ENCODE measurements around the gene VASN.
"Not testable (repeated sequence)": the region's sequence is repeated elsewhere in the genome, so short reads cannot be mapped to it uniquely, and the experiment has no call there.

Gene VASN

DNA sequence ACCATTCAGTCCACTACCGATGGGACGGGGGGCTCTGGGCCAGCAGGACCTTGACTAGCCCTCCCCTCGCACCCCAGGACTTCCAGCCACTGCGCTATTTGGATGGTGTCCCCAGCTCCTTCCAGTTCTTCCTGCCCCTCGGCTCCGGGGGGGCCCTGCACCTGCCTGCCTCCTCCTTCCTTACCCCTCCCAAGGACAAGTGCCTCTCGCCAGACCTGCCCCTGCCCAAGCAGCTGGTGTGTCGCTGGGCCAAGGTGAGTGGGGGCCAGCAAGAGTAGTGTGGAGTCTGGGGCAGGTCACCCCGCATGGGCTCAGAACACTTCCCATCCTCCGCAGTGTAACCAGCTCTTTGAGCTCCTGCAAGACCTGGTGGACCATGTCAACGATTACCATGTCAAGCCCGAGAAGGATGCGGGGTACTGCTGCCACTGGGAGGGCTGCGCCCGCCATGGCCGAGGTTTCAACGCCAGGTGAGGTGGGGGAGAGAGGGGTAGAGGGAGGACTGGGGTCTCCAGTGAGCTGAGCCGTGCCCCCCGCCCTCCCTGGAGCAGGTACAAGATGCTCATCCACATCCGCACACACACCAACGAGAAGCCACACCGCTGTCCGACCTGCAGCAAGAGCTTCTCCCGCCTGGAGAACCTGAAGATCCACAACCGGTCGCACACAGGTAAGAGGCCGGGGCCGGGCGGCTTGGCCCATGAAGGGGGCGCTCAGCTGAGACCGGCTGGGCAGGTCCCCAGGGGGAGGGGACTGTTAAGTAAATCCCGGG, 36.7 kb upstream of the VASN start:
- no peak for DNase-seq
- in situ Hi-C loops (cut with HindIII; ENCODE audit: low pct_ligation_motif_present, low pct_unique_long_range_greater_than_20kb, low sequenced_read_pairs), result no loop called here

DNA sequence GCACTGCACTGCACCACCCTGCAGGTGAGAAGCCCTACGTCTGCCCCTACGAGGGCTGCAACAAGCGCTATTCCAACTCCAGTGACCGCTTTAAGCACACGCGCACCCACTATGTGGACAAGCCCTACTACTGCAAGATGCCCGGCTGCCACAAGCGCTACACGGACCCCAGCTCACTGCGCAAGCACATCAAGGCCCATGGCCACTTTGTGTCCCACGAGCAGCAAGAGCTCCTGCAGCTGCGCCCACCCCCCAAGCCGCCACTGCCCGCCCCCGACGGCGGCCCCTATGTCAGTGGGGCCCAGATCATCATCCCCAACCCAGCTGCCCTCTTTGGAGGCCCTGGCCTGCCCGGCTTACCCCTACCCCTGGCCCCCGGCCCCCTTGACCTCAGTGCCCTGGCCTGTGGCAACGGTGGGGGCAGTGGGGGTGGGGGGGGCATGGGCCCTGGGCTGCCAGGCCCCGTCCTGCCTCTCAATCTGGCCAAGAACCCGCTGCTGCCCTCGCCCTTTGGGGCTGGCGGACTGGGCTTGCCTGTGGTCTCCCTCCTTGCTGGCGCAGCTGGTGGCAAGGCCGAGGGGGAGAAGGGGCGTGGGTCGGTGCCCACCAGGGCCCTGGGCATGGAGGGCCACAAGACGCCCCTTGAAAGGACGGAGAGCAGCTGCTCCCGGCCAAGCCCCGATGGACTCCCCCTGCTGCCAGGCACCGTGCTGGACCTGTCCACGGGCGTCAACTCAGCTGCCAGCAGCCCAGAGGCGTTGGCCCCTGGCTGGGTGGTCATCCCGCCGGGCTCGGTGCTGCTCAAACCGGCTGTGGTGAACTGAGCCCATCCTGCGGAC, 34.7 kb upstream of the VASN start:
- no peak for DNase-seq
- in situ Hi-C loops (cut with HindIII; ENCODE audit: low pct_ligation_motif_present, low pct_unique_long_range_greater_than_20kb, low sequenced_read_pairs), result no loop called here

DNA sequence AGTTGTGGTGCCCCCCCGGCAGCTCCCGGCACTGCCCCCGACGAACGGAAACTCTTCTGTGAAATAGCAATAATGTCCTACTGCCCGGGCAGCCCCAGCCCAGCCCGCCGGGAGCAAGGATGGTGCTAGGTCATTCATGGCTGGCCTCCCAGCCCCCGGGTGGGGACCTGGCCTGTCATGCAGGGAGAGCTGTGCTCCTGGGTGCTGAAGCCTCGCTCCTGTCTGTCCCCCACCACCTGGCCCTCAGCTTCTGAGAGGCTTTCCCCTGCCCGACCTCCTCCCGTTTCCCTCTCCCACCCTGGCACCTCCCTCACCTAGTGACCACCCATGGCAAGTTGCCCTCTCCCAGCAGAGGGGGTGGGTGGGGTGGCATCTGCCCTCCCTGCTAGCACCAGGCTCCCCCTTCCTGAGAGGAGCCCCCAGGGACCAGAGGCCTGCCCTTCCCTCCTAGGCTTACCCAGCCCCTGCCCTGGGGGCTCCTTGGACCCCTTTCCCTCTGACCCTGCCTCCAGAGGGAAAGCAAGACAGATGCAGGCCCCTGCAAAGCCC, 34.0 kb upstream of the VASN start:
- in situ Hi-C loops (cut with HindIII; ENCODE audit: low pct_ligation_motif_present, low pct_unique_long_range_greater_than_20kb, low sequenced_read_pairs), result no loop called here
- no peak for DNase-seq

DNA sequence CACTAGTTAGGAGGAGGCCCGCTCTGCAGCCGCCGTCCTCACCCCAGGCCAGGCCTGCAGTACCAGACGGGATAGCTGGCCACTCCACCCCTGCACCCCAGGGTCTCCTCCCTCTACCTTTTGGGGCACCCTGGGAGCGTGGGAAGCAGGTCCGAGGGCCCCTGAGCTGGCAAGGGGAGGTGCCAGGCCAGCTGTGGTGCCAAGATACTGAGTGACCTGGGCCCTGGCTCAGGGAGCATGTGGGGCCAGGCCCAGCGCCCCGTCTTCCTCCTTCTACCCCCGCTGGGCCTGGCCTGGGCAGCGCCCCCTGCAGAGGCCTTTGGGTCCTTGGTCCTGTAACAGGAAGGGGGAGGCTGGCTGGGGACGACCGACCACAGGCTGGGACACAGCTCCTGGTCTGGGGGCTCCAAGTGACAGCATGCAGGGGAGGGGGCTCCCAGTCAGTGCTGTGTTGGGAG, 33.5 kb upstream of the VASN start:
- no peak for DNase-seq
- in situ Hi-C loops (cut with HindIII; ENCODE audit: low pct_ligation_motif_present, low pct_unique_long_range_greater_than_20kb, low sequenced_read_pairs), result no loop called here

DNA sequence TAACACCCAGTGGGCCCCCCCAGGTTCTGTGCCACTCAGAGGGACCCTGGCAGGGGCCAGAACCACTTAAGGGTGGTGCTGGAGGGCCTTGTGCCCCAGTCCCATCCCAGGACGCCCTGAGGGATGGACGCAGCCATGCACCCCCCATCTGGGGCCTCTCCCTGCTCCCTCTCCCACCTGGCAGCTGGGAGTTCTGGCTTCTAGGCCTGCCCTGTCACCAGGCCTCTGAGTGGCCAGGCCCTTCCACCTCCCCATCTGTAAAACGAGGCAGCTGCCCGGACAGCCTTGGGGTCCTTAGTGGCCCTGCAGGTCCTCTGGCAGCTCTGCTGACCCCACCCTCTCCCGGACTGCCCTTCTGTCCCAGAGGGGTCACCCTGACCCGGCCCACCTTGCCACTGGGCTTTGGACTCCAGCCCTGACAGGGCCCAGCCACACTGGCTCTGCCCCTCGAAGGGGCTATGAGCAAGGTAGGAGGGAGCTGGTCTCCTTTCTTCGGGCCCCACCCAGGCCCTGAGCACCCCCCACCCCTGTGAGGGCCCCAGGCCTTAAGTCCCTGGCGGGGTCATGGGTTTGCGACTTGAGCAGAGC, 32.8 kb upstream of the VASN start:
- DNase-seq, result no peak
- in situ Hi-C loops (cut with HindIII; ENCODE audit: low pct_ligation_motif_present, low pct_unique_long_range_greater_than_20kb, low sequenced_read_pairs), result no loop called here

DNA sequence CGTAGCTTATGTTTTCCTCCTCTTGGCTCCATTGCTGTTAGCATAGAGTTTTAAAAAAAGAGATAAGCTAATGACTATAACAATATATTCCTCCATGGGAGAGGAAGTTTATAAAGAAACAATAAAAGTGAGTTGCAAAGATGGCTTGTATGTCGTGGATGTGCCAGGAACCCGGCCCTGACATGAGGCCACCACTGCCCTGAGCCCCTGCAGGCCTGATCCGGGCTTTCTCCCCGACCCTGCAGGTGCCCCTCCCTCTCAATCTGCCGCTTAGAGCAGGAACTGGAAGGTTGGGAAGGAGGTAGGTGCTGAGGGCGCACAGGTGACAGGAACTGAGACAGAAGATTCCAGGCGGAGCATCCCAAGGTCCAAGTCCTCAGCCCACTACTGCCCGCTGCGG, 32.2 kb upstream of the VASN start:
- in situ Hi-C loops (cut with HindIII; ENCODE audit: low pct_ligation_motif_present, low pct_unique_long_range_greater_than_20kb, low sequenced_read_pairs), result no loop called here
- no peak for DNase-seq

DNA sequence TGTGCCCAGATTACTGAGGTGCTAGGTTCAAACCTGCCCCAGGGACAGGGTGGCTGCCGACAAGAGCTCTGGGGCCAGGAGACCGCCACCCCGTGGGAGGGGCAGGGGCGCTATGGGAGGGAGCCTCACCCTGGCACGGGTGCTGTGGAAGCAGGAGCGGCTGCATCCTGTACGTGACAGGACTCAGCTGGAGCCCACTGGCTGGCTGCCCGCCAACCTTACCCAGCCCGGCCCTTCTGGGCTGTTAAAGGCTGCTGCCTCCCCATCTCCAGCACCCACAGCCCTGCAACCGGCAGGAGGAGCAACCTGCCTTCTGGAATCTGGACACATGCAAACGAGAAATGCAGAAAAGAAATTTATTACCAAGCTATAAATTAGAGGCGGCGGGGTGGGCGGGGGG, 31.7 kb upstream of the VASN start:
- DNase-seq, result no peak
- in situ Hi-C loops (cut with HindIII; ENCODE audit: low pct_ligation_motif_present, low pct_unique_long_range_greater_than_20kb, low sequenced_read_pairs), result no loop called here

DNA sequence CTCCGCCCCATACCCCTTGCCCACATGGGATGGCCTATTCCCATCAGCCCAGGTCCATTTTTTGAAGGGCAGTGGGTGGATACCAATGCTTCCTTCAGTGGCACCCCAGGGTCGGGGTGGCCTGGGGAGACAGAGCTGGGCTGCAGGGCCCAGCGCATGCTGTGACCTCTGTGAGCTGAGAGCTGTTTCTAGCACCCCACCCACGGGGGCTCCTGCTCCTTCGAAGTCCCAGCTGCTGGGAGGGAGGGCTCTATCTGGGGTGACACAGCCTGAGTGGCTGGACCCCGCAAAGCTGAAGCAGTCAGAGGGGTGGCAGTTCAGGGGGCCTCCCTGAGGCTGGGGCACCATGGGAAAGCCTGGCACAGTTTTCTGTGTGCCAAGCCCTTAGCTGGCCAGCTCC, 31.2 kb upstream of the VASN start:
- no peak for DNase-seq
- in situ Hi-C loops (cut with HindIII; ENCODE audit: low pct_ligation_motif_present, low pct_unique_long_range_greater_than_20kb, low sequenced_read_pairs), result no loop called here

DNA sequence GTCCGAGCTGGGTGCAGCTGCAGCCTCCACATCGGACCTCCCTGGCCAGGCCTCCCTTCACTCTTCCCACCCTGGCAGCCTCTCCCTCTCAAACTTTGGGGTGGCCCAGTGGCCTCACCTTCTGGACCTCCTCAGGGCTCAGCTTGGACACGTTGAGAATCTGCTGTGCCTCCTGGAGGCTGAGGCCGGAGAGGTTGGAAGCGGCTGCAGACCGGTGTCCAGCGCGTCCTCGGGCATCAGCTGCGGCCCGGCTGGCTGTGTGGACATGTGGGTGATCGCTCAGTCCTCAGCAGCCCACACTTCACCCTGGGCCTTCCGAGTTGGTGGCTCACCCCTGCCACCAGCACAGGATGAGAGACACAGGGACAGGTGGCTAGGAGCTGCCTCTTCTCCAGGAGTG, 30.4 kb upstream of the VASN start:
- in situ Hi-C loops (cut with HindIII; ENCODE audit: low pct_ligation_motif_present, low pct_unique_long_range_greater_than_20kb, low sequenced_read_pairs), result no loop called here
- no peak for DNase-seq

DNA sequence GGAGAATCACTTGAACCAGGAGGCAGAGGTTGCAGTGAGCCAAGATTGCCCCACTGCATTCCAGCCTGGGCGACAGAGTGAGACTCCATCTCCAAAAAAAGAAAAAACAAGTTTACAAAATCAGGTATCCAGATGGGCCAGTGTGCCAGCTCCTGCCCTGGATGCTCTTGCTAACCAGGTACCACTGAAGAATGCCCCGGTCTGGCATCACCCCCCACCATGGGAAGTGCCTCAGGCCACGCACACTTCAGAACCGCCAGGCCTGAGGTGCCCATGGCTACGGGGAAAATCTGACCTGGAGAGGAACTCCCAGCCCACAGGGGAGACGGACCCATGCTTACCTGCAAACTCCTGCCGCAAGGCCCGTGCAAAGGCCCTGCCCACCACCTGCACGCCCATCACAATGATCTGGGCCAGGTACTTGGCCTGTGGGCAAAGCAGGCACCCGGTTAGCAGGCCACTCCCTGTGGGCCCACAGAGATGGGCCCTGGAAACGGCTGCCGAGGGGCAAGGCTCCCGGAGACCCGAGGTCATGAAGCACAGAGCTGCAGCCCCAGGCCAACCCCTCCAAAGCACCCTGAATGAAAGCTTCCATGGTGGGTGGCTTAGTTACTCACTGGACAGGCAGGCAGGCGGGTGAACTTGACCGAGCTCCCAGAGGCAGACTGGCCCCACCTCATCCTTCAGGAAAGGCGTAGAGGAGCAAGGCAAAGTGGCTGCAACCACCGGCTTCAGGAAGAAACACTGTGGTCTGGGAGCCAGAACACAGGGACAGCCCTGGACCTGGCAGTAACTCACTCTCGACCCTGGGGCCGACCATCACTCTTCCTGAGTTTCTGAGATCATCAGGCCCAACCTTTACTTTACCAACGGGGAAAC, 28.5 kb upstream of the VASN start:
- in situ Hi-C loops (cut with HindIII; ENCODE audit: low pct_ligation_motif_present, low pct_unique_long_range_greater_than_20kb, low sequenced_read_pairs), result no loop called here
- no peak for DNase-seq

DNA sequence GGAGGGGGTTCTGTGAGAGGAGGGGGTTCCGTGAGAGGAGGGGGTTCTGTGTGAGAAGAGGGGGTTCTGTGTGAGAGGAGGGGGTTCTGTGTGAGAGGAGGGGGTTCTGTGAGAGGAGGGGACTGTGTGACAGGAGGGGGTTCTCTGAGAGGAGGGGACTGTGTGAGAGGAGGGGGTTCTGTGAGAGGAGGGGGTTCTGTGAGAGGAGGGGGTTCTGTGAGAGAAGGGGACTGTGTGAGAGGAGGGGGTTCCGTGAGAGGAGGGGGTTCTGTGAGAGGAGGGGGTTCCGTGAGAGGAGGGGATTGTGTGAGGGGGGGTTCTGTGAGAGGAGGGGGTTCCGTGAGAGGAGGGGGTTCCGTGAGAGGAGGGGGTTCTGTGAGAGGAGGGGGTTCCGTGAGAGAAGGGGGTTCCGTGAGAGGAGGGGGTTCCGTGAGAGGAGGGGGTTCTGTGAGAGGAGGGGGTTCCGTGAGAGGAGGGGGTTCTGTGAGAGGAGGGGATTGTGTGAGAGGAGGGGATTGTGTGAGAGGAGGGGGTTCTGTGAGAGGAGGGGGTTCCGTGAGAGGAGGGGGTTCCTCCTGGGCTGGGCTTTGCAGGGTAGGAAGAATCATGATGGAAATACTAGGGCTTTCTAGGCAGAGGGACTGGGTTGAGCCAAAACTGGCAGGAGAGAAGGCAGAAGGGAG, 27.2 kb upstream of the VASN start:
- DNase-seq; in situ Hi-C loops (cut with HindIII; ENCODE audit: low pct_ligation_motif_present, low pct_unique_long_range_greater_than_20kb, low sequenced_read_pairs): not testable (repeated sequence)

DNA sequence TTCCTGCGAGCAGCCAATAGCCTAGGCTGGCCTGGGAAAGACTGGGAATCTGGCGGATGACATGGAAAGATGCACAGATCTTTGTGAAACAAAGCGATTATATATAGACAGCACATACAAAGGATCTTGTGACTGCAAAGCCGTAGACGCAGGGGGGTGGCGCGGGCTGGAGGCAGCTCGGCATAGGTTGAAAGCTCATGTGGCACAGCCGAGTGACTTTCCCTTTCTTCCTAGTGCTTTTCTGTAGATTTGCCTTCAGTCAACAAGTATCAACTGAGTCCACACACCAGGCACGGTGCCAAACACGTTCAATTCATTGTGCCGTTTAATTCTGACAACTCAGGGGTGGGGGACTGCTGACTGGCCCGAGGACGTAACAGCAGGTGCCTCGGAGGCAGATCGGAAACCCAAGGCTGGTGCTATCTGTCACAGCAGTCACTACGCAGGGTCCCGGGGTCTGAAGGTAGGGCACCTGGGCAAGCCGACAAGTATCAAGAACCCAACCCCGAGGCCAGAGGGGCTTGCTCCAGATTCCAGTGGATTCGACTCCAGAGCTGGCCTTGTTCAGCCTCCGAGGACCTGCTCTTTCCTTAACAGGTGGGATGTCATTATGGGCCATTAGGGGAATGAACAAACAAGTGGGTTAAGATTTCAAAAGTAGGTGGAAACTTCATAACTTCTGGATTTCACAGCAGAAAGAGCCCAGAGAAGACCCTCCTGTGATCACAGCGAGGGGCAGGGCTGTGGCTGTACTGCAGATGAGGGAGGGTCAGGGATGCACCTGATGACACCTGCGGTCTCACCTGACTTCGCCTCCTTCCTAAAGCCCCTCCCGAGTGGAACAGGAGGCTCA, 26.4 kb upstream of the VASN start:
- no peak for DNase-seq
- in situ Hi-C loops (cut with HindIII; ENCODE audit: low pct_ligation_motif_present, low pct_unique_long_range_greater_than_20kb, low sequenced_read_pairs), result no loop called here

DNA sequence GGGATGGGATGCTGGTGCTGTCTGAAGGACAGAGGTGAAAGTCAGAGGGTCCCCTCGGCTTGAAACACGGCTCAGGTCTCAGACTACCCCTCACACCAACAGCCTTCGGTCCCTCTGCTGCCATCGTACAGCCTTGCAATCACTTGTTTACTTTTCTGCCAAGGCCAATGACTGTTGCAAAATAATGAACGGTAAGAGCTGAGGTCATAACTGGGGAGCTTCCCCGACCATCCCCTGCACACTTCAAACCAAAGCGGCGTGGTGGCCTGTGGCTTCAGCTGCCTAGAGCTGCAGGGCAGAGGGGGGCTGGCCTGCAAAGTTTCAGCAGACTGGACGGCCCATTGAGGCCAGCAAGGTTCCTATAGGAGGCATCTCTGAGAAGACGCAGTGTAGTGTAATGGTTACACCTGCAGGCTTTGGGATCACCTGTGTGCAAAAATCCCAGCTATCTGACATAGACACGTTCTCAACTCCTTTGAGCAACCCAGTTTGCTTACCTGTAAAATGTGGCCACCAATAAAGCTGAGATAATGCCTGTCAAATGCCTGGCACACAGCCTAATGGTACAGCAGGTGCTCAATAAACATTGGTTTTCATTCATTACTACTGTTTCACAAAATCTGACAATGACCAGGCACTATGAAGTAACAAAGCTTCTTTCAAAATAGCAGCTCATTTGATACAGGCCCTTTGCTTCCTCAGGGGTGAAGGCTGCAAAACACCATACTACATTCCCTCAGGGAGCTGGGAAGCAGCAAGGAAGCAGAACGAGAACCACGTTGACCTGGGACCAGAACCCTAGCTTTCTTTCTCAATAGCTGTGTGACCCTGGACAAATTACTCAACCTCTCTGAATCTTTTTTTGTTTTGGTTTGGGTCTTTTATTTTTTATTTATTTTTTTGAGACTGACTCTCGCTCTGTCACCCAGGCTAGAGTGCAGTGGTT, 25.5 kb upstream of the VASN start:
- no peak for DNase-seq
- in situ Hi-C loops (cut with HindIII; ENCODE audit: low pct_ligation_motif_present, low pct_unique_long_range_greater_than_20kb, low sequenced_read_pairs), result no loop called here

DNA sequence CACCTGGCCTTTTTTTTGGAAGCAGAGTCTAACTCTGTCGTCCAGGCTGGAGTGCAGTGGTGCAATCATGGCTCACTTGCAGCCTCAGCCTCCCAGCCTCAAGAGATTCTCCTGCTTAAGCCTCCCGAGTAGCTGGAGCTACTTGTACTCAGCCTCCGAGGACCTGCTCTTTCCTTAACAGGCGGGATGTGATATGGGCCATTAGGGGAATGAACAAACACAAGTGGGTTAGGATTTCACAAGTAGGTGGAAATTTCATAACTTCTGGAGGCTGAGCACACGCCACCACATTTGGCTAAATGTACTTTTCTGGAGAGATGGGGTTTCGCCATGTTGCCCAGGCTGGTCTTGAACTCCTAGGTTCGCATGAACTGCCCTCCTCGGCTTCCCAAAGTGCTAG, 24.6 kb upstream of the VASN start:
- DNase-seq, result no peak
- in situ Hi-C loops (cut with HindIII; ENCODE audit: low pct_ligation_motif_present, low pct_unique_long_range_greater_than_20kb, low sequenced_read_pairs), result no loop called here

DNA sequence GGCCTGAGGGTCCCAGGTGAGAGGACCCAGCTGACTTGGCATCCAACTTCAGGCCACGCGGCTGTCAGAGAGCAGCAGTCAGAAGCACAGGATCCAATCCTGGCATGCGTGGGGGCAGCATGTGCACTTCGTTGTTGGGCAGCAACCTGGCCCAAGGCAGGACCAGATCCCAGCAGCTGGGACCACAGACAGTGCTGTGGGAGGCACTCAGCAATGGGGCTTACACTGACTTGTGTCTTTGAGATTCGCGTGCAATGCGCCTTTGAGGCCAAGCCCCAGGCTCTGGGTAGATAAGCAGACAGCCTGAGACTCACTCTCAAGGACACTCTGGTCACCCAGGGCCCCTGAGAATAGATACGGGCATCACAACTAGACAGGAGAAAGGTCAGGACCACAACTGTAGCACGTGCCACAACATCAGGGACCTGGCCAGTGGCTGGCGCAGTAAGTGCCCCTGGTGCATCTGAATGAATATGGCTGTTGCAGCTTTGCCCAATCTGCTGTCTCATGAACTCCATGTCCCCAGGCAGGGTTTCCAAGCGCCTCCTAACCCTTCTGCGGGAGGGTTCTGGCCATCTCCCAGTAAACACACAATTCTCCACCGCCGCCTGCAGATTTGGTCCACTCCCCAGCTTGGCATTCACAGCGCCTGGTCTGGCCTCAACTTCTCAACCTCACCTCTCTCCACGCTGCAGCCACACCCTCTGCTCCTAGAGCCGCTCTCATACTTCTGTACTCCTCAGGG, 23.7 kb upstream of the VASN start:
- in situ Hi-C loops (cut with HindIII; ENCODE audit: low pct_ligation_motif_present, low pct_unique_long_range_greater_than_20kb, low sequenced_read_pairs), result no loop called here
- no peak for DNase-seq
